NCI-H2196 treated with DMSO at 0.1 percent for 48 hours (cell line): ENCODE measurements around the gene BCLAF1.
"Not testable (repeated sequence)": the region's sequence is repeated elsewhere in the genome, so short reads cannot be mapped to it uniquely, and the experiment has no call there.

Experiments used
- DNase-seq: peaks from one replicate; lab custom pipeline; 2025; ENCODE audit not compliant: unreplicated experiment; lab: John Stamatoyannopoulos, UW

The BCLAF1 gene

DNA sequence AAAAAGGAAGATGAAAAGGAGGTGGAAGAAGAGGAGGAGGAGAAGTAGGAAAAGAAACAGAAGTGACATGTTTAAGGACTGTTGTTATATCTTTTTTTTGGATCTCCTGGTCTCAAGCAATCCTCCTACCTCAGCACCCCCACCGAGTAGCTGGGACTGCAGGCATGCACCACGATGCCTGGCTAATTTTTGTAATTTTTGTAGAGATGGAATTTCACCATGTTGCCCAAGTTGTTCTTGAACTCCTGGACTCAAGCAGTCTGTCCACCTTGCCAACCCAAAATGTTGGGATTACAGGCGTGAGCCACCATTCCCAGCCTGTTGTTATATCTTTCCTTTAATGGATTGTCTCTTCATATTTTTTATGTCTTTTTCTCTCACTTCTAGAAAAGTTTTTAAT lies 19.5 kb upstream of the BCLAF1 start:
- no peak for DNase-seq

DNA sequence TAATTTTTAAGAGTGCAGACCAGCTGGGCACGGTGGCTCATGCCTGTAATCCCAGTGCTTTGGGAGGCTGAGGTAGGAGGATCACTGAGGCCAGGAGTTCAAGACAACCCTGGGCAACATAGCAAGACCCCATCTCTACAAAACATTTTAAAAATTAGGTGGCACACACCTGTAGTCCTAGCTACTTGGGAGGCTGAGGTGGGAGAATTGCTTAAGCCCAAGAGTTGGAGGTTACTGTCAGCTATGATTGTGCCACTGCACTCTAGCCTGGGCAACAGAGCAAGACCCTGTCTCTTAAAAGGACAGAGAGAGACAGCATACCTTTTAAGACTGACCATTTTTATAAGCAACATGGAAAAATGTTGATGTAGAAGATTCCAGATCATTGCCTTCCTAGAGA lies 18.8 kb upstream of the BCLAF1 start:
- not testable (repeated sequence) for DNase-seq

DNA sequence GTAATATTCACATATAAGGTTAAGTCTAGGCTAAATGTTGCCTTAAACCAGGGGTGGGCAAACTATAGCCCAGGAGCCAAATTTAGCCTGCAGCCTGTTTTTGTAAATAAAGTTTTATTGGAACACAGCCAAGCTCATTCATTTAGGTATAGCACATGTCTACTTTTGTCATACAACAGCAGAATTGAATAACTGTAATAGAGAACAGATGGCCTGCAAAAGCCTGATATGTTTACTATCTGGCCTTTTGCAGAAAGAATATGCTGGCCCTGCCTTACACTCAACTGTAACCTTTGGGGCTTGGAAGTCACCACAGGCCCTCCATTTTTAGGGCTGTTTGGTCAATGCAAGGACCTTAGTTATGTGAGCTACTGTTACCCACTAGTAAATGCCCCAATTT lies 17.7 kb upstream of the BCLAF1 start:
- DNase-seq = no peak

DNA sequence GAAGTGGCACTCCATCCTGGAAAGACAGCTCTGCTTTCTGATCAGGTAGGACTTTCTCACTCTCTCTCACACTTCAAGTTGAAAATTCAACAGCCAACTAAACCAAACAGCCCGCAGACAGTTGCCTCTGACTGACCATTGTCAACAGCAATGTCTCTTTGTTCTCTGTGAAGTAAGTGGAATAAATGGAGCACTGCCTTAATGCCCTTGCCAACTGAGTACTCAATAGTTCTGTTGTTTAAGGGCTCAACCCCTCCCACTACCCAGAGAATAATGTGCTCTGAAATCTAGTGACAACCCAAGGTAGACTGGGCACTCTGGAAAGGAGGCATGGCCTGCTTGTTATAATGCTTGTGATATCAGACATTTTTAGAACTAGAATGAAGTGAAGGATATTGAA lies 16.8 kb upstream of the BCLAF1 start:
- DNase-seq = no peak

DNA sequence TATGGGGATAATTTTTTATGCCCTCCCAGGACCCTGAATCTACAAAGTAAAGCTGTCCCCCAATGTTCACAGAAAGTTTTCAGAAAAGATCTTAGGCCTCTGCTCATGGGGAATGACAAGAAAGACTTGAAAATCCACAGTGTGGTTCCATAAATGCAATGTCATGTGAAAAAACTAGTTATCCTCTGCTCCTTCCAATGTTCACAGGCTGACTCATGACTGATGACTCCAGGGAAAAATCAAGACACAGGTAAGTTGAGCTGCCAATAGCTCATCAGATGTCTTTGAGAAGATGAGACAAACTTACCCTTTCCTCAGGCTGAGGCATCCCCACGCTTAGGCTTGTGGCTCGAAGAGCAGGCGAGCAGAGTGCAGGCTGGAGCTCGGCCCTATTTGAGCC lies 14.8 kb upstream of the BCLAF1 start:
- DNase-seq = no peak

DNA sequence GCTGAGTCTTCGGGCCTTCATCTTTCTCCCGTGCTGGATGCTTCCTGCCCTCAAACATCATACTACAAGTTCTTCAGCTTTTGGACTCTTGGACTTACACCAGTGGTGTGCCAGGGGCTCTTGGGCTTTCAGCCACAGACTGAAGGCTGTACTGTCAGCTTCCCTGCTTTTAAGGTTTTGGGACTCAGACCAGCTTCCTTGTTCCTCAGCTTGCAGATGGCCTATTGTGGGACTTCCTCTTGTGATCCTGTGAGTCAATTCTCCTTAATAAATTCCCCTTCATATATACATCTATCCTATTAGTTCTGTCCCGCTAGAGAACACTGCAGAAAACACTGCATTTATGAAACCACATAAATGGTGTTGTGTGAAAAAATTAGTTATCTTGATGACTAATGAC lies 13.9 kb upstream of the BCLAF1 start:
- no peak for DNase-seq

DNA sequence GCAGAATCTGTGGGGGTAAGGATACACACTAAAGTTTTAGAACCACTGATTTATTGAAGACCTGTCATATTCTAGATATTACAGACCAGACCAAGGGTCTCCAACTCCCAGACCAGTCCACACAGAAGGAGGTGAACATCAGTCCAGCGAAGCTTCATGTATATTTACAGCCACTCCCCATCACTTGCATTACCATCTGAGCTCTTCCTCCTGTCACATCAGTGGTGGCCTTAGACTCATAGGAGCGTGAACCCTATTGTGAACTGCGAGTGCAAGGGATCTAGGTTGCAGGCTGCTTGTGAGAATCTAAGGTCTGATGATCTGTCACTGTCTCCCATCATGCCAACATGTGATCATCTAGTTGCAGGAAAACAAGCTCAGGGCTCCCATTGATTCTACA lies 5.0 kb upstream of the BCLAF1 start:
- no peak for DNase-seq

DNA sequence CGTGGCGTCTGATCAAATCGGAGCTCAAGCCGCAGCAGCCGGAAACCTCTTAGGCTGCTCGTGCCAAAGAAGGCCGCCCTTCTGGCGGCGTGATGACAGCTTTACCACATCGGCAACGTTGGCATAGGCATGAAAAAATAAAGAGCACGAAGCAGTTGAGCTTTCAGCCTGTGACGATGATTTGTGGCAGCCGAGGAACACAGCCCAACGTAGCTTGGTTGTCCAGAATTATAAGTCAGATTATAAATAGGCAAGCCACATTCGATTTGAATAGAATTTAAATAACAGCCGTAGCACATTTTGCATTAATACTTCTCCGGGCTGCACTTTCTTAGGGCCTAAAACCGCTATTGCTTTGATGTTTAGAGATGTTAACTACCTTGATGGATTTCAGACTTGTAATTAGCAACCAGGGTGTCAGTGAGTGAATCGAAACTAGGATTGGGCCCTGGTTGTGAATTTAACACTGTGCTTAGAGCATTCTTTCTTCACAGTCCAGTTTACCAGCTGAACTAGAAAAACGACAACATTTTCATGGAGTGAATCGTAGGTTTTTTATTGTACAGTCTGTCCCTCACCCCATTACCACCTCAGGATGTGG lies 864 bp upstream of the BCLAF1 start:
- DNase-seq = peak; percentile 63

DNA sequence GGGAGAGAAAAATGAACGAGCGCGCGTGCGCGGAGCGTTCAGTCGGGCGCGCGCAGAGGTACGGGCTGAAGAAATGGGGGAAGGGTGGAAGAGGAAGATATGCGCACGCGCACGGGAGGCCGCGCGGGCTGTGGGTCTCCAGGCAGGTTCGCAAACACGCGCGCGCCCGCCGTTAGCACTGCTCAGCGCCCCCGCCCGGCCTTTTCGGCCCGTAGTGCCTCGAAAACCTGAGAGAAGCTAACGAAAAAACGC lies 393 bp downstream of the BCLAF1 start:
- peak; percentile 91 for DNase-seq

DNA sequence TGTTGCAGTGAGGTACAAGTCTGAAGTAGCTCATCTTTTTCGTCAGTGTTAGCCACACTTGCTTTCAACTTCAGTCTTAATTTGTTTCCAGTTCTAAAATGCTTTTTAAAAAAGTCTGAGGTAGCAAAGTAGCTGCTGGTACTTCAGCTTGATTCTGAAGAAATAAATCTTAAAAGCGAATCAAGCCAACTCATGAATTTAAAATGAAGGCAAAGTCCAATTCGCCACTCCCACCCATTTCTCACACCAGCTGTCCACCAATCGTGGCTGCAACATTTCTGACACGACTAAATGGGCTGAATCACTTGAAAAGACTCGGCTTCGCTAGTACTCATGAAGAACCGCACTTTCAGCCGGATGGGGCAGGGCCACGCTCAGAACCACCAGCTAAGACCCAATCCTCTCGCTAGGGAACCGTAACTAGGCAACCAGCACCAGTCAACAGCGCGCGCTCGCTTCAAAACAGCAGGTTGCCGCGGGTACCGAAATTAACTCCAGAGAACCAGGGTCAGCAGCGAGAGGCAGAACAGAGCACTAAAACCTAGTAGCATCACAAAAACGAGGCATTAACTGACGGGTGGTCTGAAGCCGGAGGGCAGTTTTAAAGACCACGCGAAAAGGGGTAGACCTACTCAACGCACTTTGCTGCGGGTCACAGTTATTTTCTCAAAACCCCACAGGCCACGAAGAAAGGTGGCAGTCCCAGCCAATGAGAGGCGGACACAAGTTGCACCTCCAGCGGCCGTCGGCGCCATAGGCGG lies 900 bp downstream of the BCLAF1 start:
- DNase-seq = peak; percentile 70

DNA sequence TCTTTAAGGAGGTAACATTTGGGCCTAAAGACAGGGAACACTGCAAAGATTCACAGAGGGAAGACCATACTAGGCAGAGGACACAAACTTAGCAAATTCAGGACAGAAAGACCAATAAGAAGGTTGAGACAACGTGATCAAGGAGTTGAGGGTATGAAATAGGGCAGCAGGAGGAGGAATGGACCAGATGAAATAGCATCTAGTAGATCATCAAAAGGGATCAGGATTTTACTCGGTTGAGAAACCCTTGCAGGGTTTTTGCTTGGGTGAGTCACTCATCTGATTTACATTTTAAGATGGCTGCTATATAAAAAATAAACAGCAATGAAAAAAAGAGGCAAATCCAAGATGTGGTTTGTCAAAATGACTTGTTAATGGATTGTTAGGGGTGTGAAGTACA lies 4.7 kb downstream of the BCLAF1 start:
- no peak for DNase-seq

DNA sequence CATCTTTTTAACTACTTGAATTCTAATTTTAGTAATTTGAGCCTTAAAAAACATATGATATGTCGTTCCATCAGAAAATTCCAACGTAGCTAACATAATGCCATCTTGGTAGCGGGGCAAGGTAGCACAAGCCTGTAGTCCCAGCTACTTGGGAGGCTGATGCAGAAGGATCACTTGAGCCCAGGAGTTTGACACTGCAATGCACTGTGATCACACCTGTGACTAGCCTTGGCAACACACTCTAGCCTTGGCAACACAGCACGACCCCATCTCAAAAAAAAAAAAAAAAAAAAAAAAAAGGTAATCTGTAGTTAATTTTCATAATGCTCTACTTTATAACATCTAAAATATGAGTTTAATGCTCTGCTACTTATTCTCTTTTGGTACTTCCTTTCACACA lies 6.7 kb downstream of the BCLAF1 start:
- DNase-seq = no peak

DNA sequence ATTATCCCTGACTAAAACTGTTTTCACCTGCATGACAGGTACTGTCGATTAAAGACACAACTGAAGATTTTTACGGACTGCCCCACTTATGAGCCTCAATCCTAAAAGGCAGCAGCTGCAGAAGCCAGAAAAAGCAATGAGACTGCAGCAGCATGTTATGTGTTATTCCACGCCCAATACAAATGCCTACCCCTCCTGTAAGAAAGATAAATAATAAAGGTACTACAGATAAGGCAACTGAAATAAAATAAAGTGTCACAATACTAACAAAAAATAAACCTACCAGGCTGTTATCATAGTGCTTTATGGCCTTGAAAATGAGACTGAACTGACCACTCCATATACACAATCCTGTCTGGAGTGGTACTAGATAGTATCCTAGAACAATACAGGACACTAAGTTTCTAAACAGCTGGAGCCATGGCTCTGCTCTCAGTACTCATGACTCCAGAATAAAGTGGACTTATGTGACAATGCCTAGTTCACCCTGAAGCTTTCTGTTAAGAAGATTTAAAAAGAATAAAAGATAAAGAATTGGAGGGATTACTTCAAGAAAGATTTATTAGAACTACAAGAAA lies 9.5 kb downstream of the BCLAF1 start:
- DNase-seq = no peak

DNA sequence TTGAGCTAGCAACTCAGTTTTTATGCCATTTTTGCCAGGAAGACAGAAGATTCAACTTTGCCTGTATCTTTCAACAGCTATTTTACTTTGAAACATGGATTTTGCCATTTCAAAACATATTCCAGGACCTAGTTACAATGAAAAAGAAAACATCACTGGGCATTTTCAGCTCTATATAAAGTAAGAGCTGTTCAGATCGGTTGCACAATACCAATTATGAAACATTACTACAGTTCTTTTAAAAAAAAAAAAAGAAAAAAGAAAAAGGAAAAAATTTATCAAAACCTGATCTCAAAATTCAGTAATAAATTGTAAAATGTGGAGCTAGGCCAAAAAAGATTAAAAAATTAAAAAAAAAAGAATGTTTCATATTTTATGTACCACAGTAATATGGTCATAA lies 15.6 kb downstream of the BCLAF1 start:
- no peak for DNase-seq

DNA sequence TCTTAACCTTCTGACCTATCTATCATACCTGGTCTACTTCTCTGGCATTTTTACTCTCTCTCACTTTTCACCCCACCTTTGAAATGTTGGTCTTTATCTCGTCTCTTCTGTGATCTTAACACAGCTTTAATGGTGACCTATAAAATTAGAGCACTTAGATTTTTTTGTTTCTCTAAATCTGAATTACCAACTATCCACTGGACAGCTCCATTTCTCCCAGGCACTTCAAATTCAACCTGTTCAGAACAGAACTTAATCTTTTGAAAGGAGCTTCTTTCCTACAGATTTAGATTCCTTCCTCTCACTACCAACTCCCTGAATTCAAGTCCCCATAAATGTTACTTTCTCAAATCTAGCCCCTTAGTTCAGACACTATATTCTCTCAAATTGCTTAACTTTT lies 24.5 kb downstream of the BCLAF1 start:
- DNase-seq = no peak

DNA sequence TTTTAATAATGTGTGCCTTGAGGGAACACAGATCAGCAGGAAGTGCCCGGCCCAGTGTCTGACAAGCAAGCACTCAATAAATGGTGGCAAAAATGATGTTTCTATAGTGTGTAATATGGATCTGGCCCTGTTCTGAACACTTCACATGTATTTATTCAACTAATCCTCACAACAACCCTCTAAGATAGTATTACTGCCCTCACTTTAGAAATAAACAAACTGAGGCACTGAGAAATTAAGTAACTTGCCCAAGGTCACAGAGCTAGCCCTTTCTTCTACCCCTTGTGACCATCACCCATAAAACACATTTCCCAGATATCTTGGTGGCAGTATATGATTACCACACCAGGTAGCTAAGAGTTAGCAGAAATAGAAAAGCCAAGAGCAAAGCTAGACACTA lies 26.7 kb downstream of the BCLAF1 start:
- no peak for DNase-seq

DNA sequence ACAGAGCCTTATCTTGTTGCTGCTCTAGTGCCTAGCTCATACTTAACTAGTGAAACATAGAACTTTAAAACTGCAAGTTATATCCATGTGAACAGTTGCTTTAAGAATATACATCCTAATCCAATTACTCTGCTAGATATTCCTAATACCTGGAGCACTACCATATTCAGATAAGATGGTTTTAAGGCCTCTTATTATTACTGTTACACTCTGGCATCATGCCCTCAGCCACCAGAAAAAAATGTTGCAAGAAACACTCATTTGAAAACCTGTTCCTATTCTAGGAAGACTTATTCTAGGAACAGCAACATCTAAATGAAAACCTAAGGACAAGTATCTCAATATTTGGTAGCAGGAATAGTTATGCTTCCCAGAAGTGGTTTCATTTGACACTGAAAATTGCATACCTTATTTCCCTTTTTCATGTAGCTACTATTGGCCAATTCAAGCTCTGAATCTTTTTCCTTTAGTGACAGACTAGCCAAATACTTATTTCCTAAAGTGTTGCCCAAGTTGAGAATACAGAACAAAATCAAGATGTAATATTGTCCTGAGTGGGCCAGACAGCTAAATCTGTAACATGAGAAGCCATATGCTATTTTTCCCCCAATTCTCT lies 34.7 kb downstream of the BCLAF1 start:
- DNase-seq = no peak

DNA sequence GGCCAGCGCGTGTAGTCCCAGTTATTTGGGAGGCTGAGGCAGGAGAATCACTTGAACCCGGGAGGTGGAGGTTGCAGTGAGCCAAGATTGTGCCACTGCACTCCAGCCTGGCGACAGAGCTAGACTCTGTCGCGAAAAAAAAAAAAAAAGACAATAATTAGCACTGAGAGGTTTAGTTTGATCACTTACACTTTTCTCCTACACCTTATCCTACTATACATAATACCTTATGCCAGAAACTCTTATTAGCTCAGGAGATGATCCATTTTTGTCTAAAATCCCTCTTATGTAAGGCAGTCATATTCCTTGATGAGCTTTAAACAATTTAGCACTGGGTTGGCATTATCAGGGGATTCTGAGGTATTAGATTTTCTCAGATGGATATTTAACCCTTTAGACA lies 35.9 kb downstream of the BCLAF1 start:
- no peak for DNase-seq

DNA sequence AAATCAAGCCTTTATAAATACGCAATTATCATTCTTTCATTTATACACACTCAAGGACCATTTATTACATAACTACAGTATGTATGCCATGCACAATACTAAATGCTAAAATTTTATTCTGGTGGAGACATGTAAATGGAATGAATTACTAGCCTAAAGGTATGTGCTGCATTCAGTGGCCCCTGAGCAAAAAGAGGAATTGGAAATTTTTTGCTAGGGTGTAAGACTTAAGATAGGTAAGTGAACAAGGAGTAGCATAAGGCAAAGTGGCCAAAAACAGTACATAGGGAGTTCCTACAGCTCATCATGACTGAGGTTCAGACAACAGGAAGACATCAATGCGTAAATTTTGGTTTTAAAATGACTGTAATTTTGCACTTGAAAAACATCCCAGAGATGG lies 37.2 kb downstream of the BCLAF1 start:
- no peak for DNase-seq

DNA sequence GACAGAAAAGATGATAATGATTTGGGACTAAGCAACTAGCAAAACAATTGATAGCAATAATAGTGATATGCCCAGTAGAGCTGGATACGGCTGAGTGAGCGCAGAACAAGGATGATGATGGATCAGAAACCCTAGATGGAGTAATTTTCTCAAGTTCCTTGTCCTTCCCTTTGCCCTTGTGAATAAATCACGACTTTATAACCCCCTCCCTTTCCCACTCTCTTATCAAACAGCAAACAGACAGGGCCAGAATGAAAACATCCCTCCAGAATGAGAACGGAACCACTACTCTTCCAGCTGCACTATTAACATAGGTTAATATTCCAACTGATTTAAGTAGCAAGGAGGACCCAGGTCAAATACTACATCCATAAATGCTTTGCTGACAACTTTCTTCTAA lies 38.3 kb downstream of the BCLAF1 start:
- no peak for DNase-seq

DNA sequence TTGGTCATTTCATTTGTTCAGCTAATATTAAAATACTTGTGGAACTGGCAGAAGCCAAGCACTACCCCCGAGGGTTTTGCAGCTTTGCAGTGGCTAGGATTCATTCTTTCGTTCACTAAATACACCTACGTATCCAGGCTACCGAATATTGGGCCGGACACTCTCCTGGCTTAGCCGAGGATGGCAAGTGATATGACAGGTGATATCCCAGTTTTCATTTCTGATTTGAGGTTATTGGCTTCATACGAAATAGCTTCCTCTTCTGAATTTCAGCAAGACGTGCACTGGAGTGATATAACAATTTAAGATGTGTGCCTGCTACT lies 39.0 kb downstream of the BCLAF1 start:
- DNase-seq = no peak

DNA sequence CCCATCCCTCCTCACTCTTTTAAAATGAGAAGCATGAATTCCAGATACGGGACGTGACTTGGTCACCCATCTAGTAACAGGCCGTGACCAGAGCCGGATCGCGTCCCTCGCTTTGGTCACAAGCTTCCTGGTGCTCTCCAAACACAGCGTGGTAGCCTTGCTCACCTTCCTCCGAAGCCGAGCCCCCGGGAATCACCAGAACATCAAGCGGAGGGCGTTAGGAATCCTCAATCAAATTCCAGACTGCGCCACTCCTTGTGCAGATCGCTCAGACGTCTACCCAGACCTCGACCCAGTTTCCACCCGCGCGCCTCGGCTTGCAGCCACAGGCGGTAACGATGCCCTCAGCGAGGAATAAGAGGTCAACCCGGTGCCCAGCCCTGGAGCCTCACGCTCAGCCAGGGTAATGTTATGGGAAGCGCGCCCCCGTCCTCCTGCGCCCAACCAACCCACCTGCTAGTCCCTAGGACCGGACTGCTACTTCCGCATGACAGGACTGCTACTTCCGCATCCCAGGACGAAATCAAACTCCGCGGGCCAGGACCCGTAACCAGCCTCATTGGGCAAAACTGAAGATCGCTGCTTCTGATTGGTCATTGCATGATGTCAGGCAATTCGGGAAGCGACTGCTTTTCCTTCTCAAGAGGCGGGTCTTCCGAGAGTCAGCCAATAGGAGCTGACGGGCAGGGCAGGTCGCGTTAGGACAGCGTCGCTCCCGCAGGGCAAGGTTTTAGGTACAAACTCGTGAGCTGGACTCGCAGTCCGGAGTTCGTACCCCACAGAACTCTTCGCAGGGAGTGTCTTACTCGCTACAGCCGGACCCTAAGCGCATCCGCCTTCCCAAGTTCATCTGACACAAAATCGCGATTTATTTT lies 39.6 kb downstream of the BCLAF1 start, which contains the start of gene MTFR2:
TSS of gene MTFR2 (minus strand) at position 501 of the 875 bp plus-strand sequence. CDS start 1,212 bp downstream, outside the sequence.
- peak; percentile 96 for DNase-seq
